ENCODE data around the gene GRM4.

DNA sequence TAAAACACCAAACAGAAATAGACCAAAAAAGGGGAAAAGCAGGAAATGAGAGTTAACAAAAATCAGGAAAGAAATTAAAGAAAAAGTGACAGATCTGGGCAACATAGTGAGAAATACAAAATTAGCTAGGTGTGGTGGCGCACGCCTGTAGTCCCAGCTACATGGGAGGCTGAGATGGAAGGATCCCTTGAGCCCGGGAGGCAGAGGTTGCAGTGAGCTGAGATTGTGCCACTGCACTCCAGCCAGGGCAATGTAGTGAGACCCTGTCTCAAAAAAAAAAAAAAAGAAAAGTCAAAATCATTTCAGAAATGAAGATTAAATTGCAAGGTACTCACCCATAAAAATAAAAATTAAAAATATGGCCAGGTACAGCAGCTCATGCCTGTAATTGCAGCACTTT, 13.0 kb upstream of the GRM4 start:
- TF ChIP-seq, protein P1, sequence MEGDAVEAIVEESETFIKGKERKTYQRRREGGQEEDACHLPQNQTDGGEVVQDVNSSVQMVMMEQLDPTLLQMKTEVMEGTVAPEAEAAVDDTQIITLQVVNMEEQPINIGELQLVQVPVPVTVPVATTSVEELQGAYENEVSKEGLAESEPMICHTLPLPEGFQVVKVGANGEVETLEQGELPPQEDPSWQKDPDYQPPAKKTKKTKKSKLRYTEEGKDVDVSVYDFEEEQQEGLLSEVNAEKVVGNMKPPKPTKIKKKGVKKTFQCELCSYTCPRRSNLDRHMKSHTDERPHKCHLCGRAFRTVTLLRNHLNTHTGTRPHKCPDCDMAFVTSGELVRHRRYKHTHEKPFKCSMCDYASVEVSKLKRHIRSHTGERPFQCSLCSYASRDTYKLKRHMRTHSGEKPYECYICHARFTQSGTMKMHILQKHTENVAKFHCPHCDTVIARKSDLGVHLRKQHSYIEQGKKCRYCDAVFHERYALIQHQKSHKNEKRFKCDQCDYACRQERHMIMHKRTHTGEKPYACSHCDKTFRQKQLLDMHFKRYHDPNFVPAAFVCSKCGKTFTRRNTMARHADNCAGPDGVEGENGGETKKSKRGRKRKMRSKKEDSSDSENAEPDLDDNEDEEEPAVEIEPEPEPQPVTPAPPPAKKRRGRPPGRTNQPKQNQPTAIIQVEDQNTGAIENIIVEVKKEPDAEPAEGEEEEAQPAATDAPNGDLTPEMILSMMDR (conservative IDR thresholded peaks at IDR 0.05; ENCODE audit: low read depth, low read length): no peak
- no peak for TF ChIP-seq EZH2 (IDR thresholded peaks at IDR 0.05; ENCODE audit: low read length, unreplicated experiment)
